ENCODE results near the gene GTF2H4. TPM values are rescaled to one million over a fixed set of nuclear protein-coding genes. Genes with fewer than 3 reads are reported as not detected.

The GTF2H4 gene
- total and polyA plus RNA-seq, 2 of the 8 experiments (the other 6 are each of a cell fraction or from before 2014, with no cell fraction given): 42.3 to 53.4 TPM

DNA sequence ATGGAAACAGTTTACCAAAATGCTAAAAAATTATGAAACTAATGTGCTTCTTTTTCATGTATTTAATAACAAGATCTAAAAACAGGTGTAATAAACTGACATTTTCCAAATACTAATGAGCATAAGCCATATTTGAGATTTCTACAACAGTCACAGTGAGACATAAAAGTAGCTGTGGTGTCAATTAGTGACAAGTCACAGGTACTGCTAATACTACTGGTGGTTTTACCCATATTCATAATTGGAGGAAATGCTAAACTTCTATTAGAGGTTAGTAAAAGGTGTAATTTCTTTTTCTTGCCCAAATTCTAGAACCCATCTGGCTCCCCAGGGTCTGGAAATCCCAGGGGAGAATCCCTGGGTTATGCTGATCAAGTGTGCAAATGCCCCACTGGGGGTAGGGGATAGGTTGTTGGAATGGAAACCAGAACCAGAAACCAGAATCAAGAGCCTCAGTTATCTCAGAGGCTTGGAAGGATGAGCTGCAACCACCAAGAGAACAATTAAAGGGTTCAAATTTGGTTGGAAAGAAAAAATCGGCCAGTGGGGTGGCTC is 7.1 kb upstream of the GTF2H4 start (continued):
- TF ChIP-seq HDAC2 (IDR thresholded peaks at IDR 0.05; ENCODE audit: borderline replicate concordance in 1 of 2, low read depth in 2 of 2, low read length in 2 of 2) (no peak), RXRA (IDR thresholded peaks at IDR 0.05; ENCODE audit: insufficient read depth, low read depth, low read length) (no peak), TAF7 (optimal IDR thresholded peaks at IDR 0.05; ENCODE audit: borderline replicate concordance, low read depth, low read length) (no peak), POU5F1 (IDR thresholded peaks at IDR 0.05; ENCODE audit: low read depth, low read length) (no peak), RBBP5 (IDR thresholded peaks at IDR 0.05; ENCODE audit: borderline replicate concordance, low read depth, low read length) (no peak)

All from H1 (cell line).